Vagina (tissue), 2 donors: ENCODE results near the gene IL1RAPL1.

Experiments
- CTCF ChIP-seq, 3 experiments: fragments of 450-650 bp in 2 of 3; fragments of 200-600 bp in 1 of 3; sonication (generic) in 1 of 3; IDR thresholded peaks; one replicate each; pipeline ENCODE4 v1.5.1; 2017 to 2019; ENCODE audit warnings: antibody characterized with exemption in 3 of 3, mild to moderate bottlenecking in 2 of 3, moderate library complexity in 2 of 3
- POLR2AphosphoS5 ChIP-seq, 2 donors: sonication (generic); formaldehyde crosslinking; IDR thresholded peaks; one replicate each; pipeline ENCODE4 v1.9.0; 2017; ENCODE audit warnings: antibody characterized with exemption in 2 of 2, mild to moderate bottlenecking in 2 of 2, low read depth in 1 of 2; ENCODE audit not compliant: insufficient read depth in 1 of 2

- TF ChIP-seq POLR2AphosphoS5 (IDR thresholded peaks at IDR 0.05; ENCODE audit: insufficient read depth in 1 of 2, low read depth in 1 of 2) (no peak), CTCF (IDR thresholded peaks at IDR 0.05) (no peak)
These were observed 1075.7 kb downstream of the IL1RAPL1 start for GRCh38 chrX:29662759-29663503.
